HepG2 (cell line): ENCODE data around the gene BBS4. TPM values are rescaled to one million over a fixed set of nuclear protein-coding genes. Genes with fewer than 3 reads are reported as not detected.

Source experiments
- HMG20A ChIP-seq: IDR thresholded peaks from 2 replicates; pipeline ENCODE4 v1.6.1; 2016; ENCODE audit warnings: borderline replicate concordance
- MAFG ChIP-seq: sonication (generic); formaldehyde crosslinking; IDR thresholded peaks from 2 replicates; pipeline ENCODE4 v1.5.1; 2020; ENCODE audit warnings: mild to moderate bottlenecking, missing genetic modification reagents
- MTA1 ChIP-seq: sonication (generic); formaldehyde crosslinking; IDR thresholded peaks from 2 replicates; pipeline ENCODE4 v1.4.0; 2020; ENCODE audit warnings: missing genetic modification reagents, mild to moderate bottlenecking, borderline replicate concordance
- NAIF1 ChIP-seq: sonication (generic); formaldehyde crosslinking; IDR thresholded peaks from 2 replicates; pipeline ENCODE4 v1.5.0; 2020; ENCODE audit warnings: mild to moderate bottlenecking, missing genetic modification reagents, borderline replicate concordance
- POLR2G ChIP-seq: fragments of 200-400 bp; formaldehyde crosslinking; IDR thresholded peaks from 2 replicates; pipeline ENCODE4 v1.6.1; 2018; ENCODE audit warnings: mild to moderate bottlenecking, low read depth, low read length, moderate library complexity
- RXRB ChIP-seq: IDR thresholded peaks from 2 replicates; pipeline ENCODE4 v1.6.1; 2016; ENCODE audit warnings: borderline replicate concordance, missing genetic modification reagents, missing compliant biosample characterization
- SALL1 ChIP-seq: sonication (generic); formaldehyde crosslinking; IDR thresholded peaks from 2 replicates; pipeline ENCODE4 v1.8.0; 2022; ENCODE audit warnings: mild to moderate bottlenecking, missing genetic modification reagents
- SMARCE1 ChIP-seq: fragments of 450-650 bp; IDR thresholded peaks from 2 replicates; pipeline ENCODE4 v1.6.1; 2017; ENCODE audit warnings: borderline replicate concordance
- SNAI1 ChIP-seq: sonication (generic); formaldehyde crosslinking; IDR thresholded peaks from 2 replicates; pipeline ENCODE4 v1.5.0; 2020; ENCODE audit warnings: mild to moderate bottlenecking, missing genetic modification reagents, borderline replicate concordance
- SRSF9 ChIP-seq: fragments of 200-400 bp; formaldehyde crosslinking; IDR thresholded peaks from 2 replicates; pipeline ENCODE4 v1.6.1; 2018; ENCODE audit warnings: borderline replicate concordance, mild to moderate bottlenecking, low read depth, low read length; ENCODE audit not compliant: insufficient read depth, poor library complexity, severe bottlenecking
- STAG1 ChIP-seq: sonication (generic); formaldehyde crosslinking; IDR thresholded peaks from 2 replicates; pipeline ENCODE4 v1.4.0; 2020; ENCODE audit warnings: missing genetic modification reagents
- XRCC5 ChIP-seq: fragments of 200-400 bp; formaldehyde crosslinking; optimal IDR thresholded peaks from 2 replicates; pipeline ENCODE3; 2017; ENCODE audit warnings: mild to moderate bottlenecking, low read length
- ZC3H13 ChIP-seq: sonication (generic); formaldehyde crosslinking; IDR thresholded peaks from 2 replicates; pipeline ENCODE4 v1.8.1; 2023; ENCODE audit warnings: mild to moderate bottlenecking, missing genetic modification reagents, moderate library complexity
- ZNF543 ChIP-seq: sonication (generic); formaldehyde crosslinking; IDR thresholded peaks from 2 replicates; pipeline ENCODE4 v1.4.0; 2020; ENCODE audit warnings: mild to moderate bottlenecking, missing genetic modification reagents
- ZNF792 ChIP-seq: IDR thresholded peaks from 2 replicates; pipeline ENCODE4 v1.6.1; 2016
- ZSCAN31 ChIP-seq: sonication (generic); formaldehyde crosslinking; IDR thresholded peaks from 2 replicates; pipeline ENCODE4 v1.5.0; 2020; ENCODE audit warnings: low read depth, mild to moderate bottlenecking, missing genetic modification reagents
- polyA plus RNA-seq, 8 experiments: library from polyadenylated mRNA; depleted of rRNA in 3 of 8; stranded (reverse) in 7 of 8; unstranded in 1 of 8; fragments of >200 nt; fragmentation: Illumina TruSeq in 4 of 8; extraction: Trizol in 4 of 8; gene quantifications; 2 replicates each; pipeline versions ENCODE4 v1.2.1 to v1.2.3, GENCODE V29; 2011 to 2016; ENCODE audit warnings: low read depth in 4 of 8, missing spikeins in 1 of 8, mixed read lengths in 1 of 8; ENCODE audit not compliant: insufficient read depth in 1 of 8
- total RNA-seq, 5 experiments: library from RNA; depleted of rRNA; stranded (reverse); fragments of >200 nt; fragmentation: Illumina TruSeq; extraction: Trizol; gene quantifications; 2 replicates each; pipeline ENCODE4 v1.2.3, GENCODE V29; 2016; ENCODE audit warnings: low read depth in 1 of 5
- TF ChIP-seq, protein P1 (sequence below): sonication (generic); formaldehyde crosslinking; IDR thresholded peaks from 2 replicates; pipeline ENCODE4 v1.8.0; 2022; ENCODE audit warnings: mild to moderate bottlenecking, missing genetic modification reagents; ENCODE audit not compliant: insufficient replicate concordance
- TF ChIP-seq, protein P2 (sequence below): sonication (generic); formaldehyde crosslinking; IDR thresholded peaks from 2 replicates; pipeline ENCODE4 v1.5.1; 2020; ENCODE audit warnings: missing genetic modification reagents, mild to moderate bottlenecking, borderline replicate concordance
- TF ChIP-seq, protein P3 (sequence below): sonication (generic); formaldehyde crosslinking; IDR thresholded peaks from 2 replicates; pipeline ENCODE4 v1.5.0; 2020; ENCODE audit warnings: missing genetic modification reagents
- TF ChIP-seq, protein P4 (sequence below): sonication (generic); formaldehyde crosslinking; IDR thresholded peaks from 2 replicates; pipeline ENCODE4 v1.5.0; 2020; ENCODE audit warnings: missing genetic modification reagents

BBS4 gene
- total and polyA plus RNA-seq, 2 of the 13 experiments (the other 11 are each of a cell fraction or from before 2014, with no cell fraction given) = 16.0 to 21.3 TPM

DNA sequence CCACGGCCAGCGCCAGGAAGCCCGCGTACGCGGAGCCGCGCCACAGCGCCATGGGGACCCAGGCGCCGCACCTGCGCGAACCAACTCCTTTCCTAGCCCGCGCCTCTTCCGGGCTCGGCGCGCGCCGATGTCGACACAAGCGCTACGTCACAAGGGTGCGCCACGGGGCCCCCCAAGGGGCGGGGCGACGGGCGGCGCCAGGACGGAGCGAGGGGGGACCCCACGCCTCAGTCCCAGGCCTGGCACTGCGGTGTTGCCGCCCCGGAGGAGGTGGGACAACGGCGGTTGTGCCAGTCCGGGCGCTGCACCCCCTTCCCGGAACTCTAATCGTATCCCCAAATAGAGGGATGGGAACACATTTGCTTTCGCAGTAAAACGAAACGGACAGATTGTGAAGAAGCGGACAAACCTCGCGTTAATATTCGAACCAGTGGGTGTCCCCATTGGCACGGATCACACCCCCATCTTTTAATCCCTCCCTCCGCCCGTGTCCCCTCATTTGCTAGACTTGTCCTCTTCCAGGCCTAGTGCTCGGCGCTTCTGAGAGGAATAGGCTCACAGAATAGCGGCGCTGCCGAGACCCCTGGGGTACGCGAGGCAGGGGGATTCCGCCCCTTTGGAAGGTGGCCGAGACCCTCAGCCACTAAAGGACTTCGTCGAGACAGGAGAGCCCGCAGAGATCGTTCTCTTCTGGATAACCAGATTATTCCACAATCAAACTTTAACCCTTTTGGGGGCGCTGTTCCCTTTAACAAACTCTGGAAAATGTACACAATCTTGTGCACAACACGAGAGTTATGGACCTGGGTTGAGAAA, 97.8 kb downstream of the BBS4 start, which contains the start of gene ADPGK (continued):
- TF ChIP-seq, protein P1, sequence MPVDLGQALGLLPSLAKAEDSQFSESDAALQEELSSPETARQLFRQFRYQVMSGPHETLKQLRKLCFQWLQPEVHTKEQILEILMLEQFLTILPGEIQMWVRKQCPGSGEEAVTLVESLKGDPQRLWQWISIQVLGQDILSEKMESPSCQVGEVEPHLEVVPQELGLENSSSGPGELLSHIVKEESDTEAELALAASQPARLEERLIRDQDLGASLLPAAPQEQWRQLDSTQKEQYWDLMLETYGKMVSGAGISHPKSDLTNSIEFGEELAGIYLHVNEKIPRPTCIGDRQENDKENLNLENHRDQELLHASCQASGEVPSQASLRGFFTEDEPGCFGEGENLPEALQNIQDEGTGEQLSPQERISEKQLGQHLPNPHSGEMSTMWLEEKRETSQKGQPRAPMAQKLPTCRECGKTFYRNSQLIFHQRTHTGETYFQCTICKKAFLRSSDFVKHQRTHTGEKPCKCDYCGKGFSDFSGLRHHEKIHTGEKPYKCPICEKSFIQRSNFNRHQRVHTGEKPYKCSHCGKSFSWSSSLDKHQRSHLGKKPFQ (CRISPR knock-in tag) = no peak
- TF ChIP-seq HMG20A (CRISPR knock-in tag) (no peak), XRCC5 (peak; percentile 95), POLR2G (peak; percentile 93), SALL1 (CRISPR knock-in tag) (peak; percentile 76), SNAI1 (CRISPR knock-in tag) (peak; percentile 77; the same call in 1 of the 2 replicates), ZNF792 (CRISPR knock-in tag) (peak; percentile 77), RXRB (CRISPR knock-in tag) (peak; percentile 83), ZC3H13 (peak; percentile 26; the same call in 1 of the 2 replicates), SMARCE1 (no peak), SRSF9 (no peak), ZNF543 (peak; percentile 55; the same call in 1 of the 2 replicates), ZSCAN31 (peak; percentile 83; the same call in 1 of the 2 replicates), STAG1 (CRISPR knock-in tag) (peak; percentile 32), MAFG (CRISPR knock-in tag) (no peak), MTA1 (peak; percentile 79; the same call in 1 of the 2 replicates), NAIF1 (CRISPR knock-in tag) (peak; percentile 86; the same call in 1 of the 2 replicates)
- TF ChIP-seq, protein P2, sequence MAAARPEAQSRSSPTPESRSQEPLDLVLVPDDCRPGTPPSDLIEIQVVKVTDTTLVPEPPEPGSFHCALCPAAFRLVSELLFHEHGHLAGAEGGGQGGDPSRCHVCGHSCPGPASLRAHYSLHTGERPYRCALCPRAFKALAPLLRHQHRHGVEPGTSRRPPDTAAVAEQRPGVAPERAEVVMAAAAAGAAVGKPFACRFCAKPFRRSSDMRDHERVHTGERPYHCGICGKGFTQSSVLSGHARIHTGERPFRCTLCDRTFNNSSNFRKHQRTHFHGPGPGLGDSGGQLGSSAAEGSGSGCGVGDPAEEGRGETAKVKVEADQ (CRISPR knock-in tag) = no peak; the same call in 1 of the 2 replicates
- TF ChIP-seq, protein P3, sequence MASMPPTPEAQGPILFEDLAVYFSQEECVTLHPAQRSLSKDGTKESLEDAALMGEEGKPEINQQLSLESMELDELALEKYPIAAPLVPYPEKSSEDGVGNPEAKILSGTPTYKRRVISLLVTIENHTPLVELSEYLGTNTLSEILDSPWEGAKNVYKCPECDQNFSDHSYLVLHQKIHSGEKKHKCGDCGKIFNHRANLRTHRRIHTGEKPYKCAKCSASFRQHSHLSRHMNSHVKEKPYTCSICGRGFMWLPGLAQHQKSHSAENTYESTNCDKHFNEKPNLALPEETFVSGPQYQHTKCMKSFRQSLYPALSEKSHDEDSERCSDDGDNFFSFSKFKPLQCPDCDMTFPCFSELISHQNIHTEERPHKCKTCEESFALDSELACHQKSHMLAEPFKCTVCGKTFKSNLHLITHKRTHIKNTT (CRISPR knock-in tag) = no peak
- TF ChIP-seq, protein P4, sequence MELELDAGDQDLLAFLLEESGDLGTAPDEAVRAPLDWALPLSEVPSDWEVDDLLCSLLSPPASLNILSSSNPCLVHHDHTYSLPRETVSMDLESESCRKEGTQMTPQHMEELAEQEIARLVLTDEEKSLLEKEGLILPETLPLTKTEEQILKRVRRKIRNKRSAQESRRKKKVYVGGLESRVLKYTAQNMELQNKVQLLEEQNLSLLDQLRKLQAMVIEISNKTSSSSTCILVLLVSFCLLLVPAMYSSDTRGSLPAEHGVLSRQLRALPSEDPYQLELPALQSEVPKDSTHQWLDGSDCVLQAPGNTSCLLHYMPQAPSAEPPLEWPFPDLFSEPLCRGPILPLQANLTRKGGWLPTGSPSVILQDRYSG (CRISPR knock-in tag) = no peak; the same call in 1 of the 2 replicates
